Activated CD4-positive, alpha-beta T cell treated with anti-CD3 and anti-CD28 coated beads, Interleukin-2, amount 50 U/mL, for 16 hours (primary cell): Measurements from ENCODE around the gene GGA1.

Experiments
- DNase-seq: peaks from one replicate; pipeline ENCODE4 v3.0.0-alpha.2; 2020

GGA1 gene

GRCh38 chr22:37632174-37633088, 23.8 kb downstream of the GGA1 start:
- no peak for DNase-seq

- DNase-seq, result peak; percentile 56
Measured at GRCh38 chr22:37633089-37633624, 24.5 kb downstream of the GGA1 start.

- peak; percentile 74 for DNase-seq
Measured at GRCh38 chr22:37633625-37634416, 25.2 kb downstream of the GGA1 start.

GRCh38 chr22:37634417-37634924, 25.8 kb downstream of the GGA1 start:
- no peak for DNase-seq

- no peak for DNase-seq
Measured at GRCh38 chr22:37635157-37635556, 26.5 kb downstream of the GGA1 start.

GRCh38 chr22:37636186-37636948, 27.7 kb downstream of the GGA1 start:
- DNase-seq, result peak; percentile 59

- no peak for DNase-seq
Measured at GRCh38 chr22:37636949-37637273, 28.3 kb downstream of the GGA1 start.

- DNase-seq, result peak; percentile 63
Measured at GRCh38 chr22:37638391-37639069, 29.9 kb downstream of the GGA1 start.

GRCh38 chr22:37639070-37639760, 30.6 kb downstream of the GGA1 start, which contains the start of gene SH3BP1:
TSS of gene SH3BP1 (plus strand) at chr22:37639669. CDS start at chr22:37639788, 119 bp downstream.
- DNase-seq, result peak; percentile 66

- no peak for DNase-seq
Measured at GRCh38 chr22:37639771-37640590, 31.3 kb downstream of the GGA1 start.

GRCh38 chr22:37640591-37641560, 32.2 kb downstream of the GGA1 start:
- DNase-seq, result no peak

- no peak for DNase-seq
Measured at GRCh38 chr22:37641561-37641949, 32.9 kb downstream of the GGA1 start.

GRCh38 chr22:37643225-37643847, 34.7 kb downstream of the GGA1 start:
- peak; percentile 88 for DNase-seq

GRCh38 chr22:37647317-37647716, 38.7 kb downstream of the GGA1 start:
- no peak for DNase-seq

- no peak for DNase-seq
Measured at GRCh38 chr22:37647928-37648327, 39.3 kb downstream of the GGA1 start.

GRCh38 chr22:37650463-37651136, 42.0 kb downstream of the GGA1 start:
- no peak for DNase-seq

GRCh38 chr22:37654563-37655251, 46.1 kb downstream of the GGA1 start:
- DNase-seq, result no peak

GRCh38 chr22:37655252-37655563, 46.6 kb downstream of the GGA1 start:
- DNase-seq, result no peak
